Superior temporal gyrus (tissue), 1 donor: ENCODE results near the gene MIEF1.
A peak's percentile ranks its signal among the peaks of the same experiment; 100 is the strongest.
"Not testable (repeated sequence)": the region's sequence is repeated elsewhere in the genome, so short reads cannot be mapped to it uniquely, and the experiment has no call there.

ENCODE experiments used
- DNase-seq: peaks from one replicate; pipeline ENCODE4 v3.0.0-alpha.2; 2016; ENCODE audit errors: extremely low spot score

The MIEF1 gene

GRCh38 chr22:39512026-39512425, 9.9 kb downstream of the MIEF1 start:
- no peak for DNase-seq

GRCh38 chr22:39513791-39514190, 11.7 kb downstream of the MIEF1 start:
- no peak for DNase-seq

GRCh38 chr22:39514373-39514973, 12.4 kb downstream of the MIEF1 start:
- DNase-seq = peak; percentile 84

GRCh38 chr22:39515266-39516050, 13.4 kb downstream of the MIEF1 start:
- DNase-seq = no peak

GRCh38 chr22:39517470-39517869, 15.4 kb downstream of the MIEF1 start:
- DNase-seq = no peak

GRCh38 chr22:39518144-39518786, 16.2 kb downstream of the MIEF1 start:
- no peak for DNase-seq

- DNase-seq = no peak
Measured at GRCh38 chr22:39518996-39519680, 17.0 kb downstream of the MIEF1 start.

GRCh38 chr22:39519681-39520225, 17.7 kb downstream of the MIEF1 start:
- DNase-seq = peak; percentile 93

GRCh38 chr22:39520226-39521105, 18.4 kb downstream of the MIEF1 start, which contains the start of gene ATF4:
ATF4 (plus strand) TSS chr22:39520562; CDS start chr22:39521446, 884 bp downstream.
- peak; percentile 92 for DNase-seq

GRCh38 chr22:39521106-39521885, 19.2 kb downstream of the MIEF1 start:
- DNase-seq = peak; percentile 58

GRCh38 chr22:39522091-39522490, 20.0 kb downstream of the MIEF1 start:
- not testable (repeated sequence) for DNase-seq

- DNase-seq = peak; percentile 55
Measured at GRCh38 chr22:39522567-39523300, 20.6 kb downstream of the MIEF1 start.

- no peak for DNase-seq
Measured at GRCh38 chr22:39524089-39524752, 22.1 kb downstream of the MIEF1 start.

- no peak for DNase-seq
Measured at GRCh38 chr22:39524753-39525657, 22.9 kb downstream of the MIEF1 start.

- DNase-seq = no peak
Measured at GRCh38 chr22:39525658-39525975, 23.5 kb downstream of the MIEF1 start.

GRCh38 chr22:39526736-39527171, 24.7 kb downstream of the MIEF1 start:
- DNase-seq = no peak

GRCh38 chr22:39527481-39527961, 25.4 kb downstream of the MIEF1 start:
- DNase-seq = no peak
